NCI-H2029 treated with DMSO at 0.1 percent for 48 hours (cell line): ENCODE data around the gene PCLO.
"Not testable (repeated sequence)": the region's sequence is repeated elsewhere in the genome, so short reads cannot be mapped to it uniquely, and the experiment has no call there.

Experiments used
- DNase-seq: peaks from one replicate; lab custom pipeline; 2025; lab: John Stamatoyannopoulos, UW

PCLO gene

GRCh38 chr7:82736633-82737032, 426.1 kb downstream of the PCLO start:
- DNase-seq = no peak

DNA sequence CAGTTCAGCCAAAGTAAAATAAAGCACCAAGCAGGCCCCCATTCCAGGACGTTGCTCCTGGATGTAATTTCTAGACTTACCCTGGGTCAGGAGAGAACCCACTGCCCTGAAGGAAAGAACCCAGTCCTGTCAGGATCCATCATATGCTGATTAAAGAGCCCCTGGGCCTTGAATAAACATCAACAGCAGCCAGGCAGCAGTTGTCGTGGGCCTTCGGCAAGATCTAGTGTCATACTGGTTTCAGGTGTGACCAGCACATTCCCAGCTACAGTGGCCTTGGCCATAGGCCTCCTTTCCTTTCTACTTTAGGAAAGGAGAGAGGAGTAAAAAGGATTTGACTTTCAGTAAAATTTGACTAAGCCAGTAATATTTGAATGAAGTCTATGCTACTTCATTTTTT, 430.0 kb downstream of the PCLO start:
- DNase-seq = no peak

- no peak for DNase-seq
Measured at GRCh38 chr7:82729172-82730030, 433.3 kb downstream of the PCLO start.

GRCh38 chr7:82726038-82726800, 436.5 kb downstream of the PCLO start:
- DNase-seq = peak; percentile 29

- DNase-seq = no peak
Measured at GRCh38 chr7:82723411-82723810, 439.3 kb downstream of the PCLO start.

GRCh38 chr7:82722946-82723345, 439.7 kb downstream of the PCLO start:
- DNase-seq = no peak

DNA sequence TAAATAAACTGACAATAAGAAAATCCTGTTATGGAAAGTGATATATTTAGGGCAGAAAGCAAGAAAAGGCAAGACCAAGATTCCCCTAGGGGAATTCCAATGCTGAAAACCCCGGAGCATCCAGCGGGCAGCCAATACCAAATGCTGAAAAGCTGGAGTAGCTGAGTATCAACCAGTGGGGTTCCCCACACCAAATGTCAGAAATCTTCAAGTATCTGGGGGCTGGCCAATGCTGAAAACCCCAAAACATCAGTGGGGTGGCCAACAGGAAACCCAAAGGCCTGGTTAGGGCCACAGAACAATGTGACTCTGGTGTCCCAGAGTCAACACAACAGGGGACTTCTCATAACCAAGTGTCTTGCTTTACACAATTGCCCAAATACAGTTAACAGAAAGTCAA, 447.3 kb downstream of the PCLO start:
- DNase-seq = no peak

GRCh38 chr7:82714883-82715282, 447.8 kb downstream of the PCLO start:
- no peak for DNase-seq

DNA sequence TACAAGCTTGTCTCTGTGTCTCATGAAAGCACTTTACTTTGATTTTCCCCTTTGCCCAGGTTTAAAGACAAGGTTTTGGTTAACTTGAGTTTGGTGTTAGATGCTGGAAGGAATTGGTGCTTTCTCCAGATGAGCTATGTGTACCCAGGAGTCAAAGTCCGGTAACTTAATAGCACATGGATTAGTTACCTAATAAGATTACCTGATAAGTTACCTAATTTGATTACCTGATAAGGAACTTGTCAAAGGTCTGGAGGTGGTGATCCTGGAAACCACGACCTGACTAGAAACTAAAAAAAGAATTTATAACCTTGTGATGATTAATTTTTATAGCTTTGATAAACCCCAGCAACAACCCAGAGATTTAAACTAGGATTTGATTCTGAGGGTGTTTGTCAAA, 449.2 kb downstream of the PCLO start:
- DNase-seq = no peak

- DNase-seq = not testable (repeated sequence)
Measured at GRCh38 chr7:82706344-82706743, 456.3 kb downstream of the PCLO start.

- DNase-seq = no peak
Measured at GRCh38 chr7:82705517-82706260, 457.0 kb downstream of the PCLO start.

- peak; percentile 19 for DNase-seq
Measured at GRCh38 chr7:82704121-82704520, 458.6 kb downstream of the PCLO start.
